Spleen (tissue), 7 donors: ENCODE measurements around the gene BTG4.

ENCODE experiments used
- POLR2A ChIP-seq, 3 donors: fragments of 450-650 bp; IDR thresholded peaks; one replicate each; pipeline ENCODE4 v1.5.1; 2017; ENCODE audit warnings: antibody characterized with exemption in 3 of 3, mild to moderate bottlenecking in 1 of 3
- TF ChIP-seq, protein P1 (sequence below), 11 experiments: fragments of 200-600 bp in 7 of 11; fragments of 450-650 bp in 4 of 11; sonication (generic) in 4 of 11; IDR thresholded peaks in 8 of 11; conservative IDR thresholded peaks in 3 of 11; 1 replicate in 7 of 11; 2 replicates in 4 of 11; pipeline versions ENCODE4 v1.4.0 to v1.8.0; 2016 to 2021; ENCODE audit warnings: antibody characterized with exemption in 11 of 11, inconsistent platforms in 4 of 11, mild to moderate bottlenecking in 1 of 11
- donor health status: DM: no; HTN: no; CAD: no; lungs with moderate emphysema.
- donor health status: DM: no; HTN: no; CAD: no.
- donor health status: DM: no; HTN: no; CAD: no.

DNA sequence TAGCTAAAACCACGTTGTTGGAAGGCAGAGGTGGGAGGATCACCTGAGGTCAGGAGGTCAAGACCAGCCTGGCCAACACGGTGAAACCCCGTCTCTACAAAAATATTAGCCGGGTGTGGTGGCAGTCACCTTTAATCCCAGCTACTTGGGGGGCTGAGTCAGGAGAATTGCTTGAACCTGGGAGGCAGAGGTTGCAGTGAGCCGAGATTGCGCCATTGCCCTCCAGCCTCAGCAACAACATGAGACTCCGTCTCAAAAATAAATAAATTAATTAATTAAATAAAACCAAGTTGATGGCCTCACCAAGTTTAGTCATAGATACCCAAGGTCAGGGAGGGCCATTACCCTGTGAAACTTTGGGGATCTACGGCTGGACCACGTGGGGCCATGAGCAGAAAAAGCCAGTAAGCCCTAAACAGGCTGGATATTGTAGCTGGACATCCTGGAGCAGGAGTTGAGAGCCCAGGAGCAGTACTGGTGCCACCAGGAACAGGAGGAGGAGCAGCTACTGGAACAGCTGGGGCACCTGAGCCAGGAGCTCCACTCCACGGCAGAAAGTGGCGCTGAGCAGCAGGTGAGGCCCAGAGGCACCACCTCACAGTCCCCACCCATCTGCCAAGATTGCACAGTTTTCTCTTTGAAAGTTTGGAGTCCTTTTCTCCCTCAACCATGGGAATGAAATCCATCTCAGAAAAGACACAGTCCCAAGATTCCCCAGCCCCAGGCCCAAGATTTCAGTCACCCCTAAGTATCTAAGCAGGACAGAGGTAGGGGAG is 50.5 kb downstream of the BTG4 start:
- TF ChIP-seq, protein P1, sequence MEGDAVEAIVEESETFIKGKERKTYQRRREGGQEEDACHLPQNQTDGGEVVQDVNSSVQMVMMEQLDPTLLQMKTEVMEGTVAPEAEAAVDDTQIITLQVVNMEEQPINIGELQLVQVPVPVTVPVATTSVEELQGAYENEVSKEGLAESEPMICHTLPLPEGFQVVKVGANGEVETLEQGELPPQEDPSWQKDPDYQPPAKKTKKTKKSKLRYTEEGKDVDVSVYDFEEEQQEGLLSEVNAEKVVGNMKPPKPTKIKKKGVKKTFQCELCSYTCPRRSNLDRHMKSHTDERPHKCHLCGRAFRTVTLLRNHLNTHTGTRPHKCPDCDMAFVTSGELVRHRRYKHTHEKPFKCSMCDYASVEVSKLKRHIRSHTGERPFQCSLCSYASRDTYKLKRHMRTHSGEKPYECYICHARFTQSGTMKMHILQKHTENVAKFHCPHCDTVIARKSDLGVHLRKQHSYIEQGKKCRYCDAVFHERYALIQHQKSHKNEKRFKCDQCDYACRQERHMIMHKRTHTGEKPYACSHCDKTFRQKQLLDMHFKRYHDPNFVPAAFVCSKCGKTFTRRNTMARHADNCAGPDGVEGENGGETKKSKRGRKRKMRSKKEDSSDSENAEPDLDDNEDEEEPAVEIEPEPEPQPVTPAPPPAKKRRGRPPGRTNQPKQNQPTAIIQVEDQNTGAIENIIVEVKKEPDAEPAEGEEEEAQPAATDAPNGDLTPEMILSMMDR (IDR thresholded peaks at IDR 0.05 in 8 of 11, conservative IDR thresholded peaks at IDR 0.05 in 3 of 11): no peak
- TF ChIP-seq POLR2A (IDR thresholded peaks at IDR 0.05): no peak
